NCI-H748 treated with DMSO at 0.1 percent for 48 hours (cell line): ENCODE data around the gene STT3B.
"Not testable (repeated sequence)": the region's sequence is repeated elsewhere in the genome, so short reads cannot be mapped to it uniquely, and the experiment has no call there.

Experiments used
- DNase-seq: peaks from one replicate; lab custom pipeline; 2025; lab: John Stamatoyannopoulos, UW

STT3B gene

DNA sequence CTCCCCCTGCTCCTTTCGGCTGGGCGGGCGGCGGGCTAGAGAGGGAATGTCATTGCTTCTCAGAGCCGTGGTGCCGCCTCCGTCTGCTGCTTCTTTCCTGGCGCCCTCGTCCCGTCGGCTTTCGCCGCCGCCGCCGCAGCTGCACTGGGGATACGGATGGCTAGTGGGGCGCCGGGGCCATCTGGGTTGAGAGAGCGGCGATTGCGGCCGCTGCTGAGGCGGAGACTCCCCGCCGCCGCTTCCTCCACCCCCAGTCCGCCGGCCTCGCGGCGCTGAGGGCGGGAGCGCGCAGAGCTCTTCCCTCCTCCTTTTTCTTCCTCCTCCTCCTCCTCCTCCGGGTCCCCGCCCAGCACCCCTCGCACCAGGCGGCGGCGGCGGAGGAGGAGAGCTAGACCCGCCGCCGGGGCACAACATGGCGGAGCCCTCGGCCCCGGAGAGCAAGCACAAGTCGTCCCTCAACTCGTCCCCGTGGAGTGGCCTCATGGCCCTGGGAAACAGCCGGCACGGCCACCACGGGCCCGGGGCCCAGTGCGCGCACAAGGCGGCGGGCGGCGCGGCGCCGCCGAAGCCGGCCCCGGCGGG lies at the start of gene STT3B:
TSS of gene STT3B (plus strand) at position 339 of the 582 bp plus-strand sequence. CDS start at position 413, 74 bp downstream.
- DNase-seq, result peak; percentile 40

DNA sequence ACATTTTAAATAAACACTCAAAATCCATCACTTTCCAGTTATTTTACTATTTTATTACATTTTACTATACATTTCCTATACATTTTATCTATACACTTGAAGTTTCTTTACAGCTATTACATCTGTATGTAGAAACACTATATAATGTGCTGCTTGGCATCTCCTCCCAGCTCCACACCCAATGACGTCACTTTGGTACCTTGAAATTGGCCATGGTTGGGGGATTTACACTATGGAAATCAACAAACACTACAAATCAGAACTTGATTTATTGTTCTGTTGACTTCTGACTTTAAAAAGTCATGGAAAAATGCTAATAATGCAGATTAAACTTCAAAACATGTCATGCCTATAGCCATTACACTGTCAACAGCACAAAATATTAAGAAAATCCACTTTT lies 48.9 kb upstream of the STT3B start:
- no peak for DNase-seq

DNA sequence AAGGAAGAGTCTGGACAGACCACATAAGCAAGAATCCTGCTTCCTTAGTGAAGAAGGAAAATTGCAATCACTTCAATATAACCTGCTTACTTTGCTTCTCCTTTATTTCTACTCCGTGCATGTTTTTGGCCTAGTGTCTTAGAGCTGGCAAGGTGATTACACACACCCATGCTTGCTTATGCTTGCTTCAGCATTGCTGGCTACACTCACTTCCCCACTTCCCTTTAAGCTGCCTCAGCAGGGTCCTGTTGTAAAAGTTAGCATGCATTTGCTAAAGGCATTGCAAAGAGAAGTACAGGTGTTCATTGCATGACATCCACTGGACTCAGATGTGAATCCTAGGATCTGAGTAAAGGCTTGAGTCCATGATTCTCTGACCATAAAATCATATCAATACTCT lies 47.5 kb upstream of the STT3B start:
- no peak for DNase-seq

DNA sequence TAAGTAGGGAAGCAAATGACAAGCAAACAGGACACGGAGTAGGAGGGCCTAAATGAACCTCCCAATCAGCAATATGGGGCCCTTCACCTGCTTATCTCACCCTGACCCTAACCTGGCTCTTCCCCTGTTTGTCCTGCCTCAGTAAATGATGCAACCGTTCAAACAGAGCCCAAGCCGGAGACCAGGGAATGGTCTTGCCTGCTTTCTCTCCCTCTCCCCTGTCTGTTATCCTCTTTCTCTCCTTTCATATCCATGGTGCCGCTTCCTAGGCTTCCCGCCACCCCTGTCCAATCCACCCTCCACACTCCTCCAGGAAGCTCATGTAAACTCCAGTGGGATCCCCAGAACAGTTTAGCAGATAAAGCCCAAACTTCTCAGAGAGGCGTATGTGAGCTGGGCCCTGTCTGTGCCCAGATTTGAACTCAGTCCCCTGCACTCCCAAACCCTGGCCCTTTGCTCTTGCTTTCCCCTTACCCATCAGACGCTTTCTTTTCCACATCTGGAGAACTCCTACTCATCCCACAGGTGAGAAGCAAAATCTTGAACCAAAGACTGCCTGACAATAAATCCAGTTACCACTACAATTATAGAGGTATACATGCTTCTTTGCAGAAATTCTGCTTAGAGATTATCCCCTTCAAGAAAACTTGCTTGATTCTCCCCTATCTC lies 45.7 kb upstream of the STT3B start:
- DNase-seq, result no peak

DNA sequence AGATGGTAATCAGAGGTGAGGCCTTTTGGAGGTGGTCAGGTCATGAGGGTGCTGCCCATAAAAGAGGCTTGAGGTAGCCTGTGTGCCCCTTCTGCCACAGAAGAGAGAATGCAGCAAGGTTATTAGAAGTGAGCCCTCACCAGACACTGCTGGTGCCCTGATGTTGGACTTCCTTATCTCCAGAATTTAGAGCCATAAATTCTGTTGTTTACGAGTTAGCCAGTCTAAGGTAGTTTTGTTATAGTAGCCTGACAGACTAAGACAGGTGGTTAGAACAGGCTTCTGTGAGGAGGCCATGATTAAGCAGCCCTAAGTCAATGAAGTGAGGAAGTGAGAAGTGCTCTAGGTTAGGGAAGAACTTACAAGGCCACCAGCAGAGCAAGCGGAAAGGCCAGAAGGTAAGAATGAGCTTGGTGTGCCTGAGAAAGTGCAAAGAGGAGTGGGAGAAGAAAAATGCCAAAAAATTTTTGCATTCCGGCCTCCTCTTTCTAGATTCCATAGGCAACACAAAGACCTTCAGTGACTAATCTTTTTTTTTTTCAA lies 44.2 kb upstream of the STT3B start:
- DNase-seq, result no peak

DNA sequence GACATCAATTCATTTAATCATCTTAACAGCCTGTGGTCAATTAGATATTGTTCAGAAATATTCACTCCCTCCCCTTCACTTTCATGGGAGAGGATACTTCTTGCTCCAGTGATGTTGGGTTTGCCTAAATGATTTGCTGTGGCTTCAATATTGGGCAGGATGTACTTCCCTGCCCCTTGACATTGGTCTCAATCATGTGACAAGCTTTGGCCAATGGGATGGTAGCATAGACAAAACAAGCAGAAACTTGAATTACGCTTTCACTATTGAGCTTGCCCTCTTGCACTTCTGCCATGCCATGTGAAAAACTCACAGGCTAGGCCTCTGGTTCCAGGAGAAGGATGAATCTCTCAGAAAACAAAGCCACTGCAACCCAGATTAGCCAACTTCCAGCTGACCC lies 42.2 kb upstream of the STT3B start:
- no peak for DNase-seq

DNA sequence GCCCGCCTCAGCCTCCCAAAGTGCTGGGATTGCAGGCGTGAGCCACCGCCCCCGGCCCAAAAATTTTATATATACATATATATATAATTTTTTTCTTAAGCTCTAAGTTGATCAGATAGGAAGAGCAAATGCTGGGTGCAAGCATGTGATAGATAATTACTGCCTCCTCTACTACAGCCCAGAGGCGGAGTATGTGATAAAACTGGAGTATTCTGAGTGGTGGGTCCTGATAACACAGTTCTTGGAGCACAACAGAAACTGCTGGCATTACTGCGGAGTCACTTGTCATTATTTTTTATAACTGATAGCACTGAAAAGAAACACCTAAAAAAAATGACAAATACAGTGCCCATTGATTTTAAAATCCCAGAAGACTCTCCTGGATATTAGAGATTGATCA lies 41.1 kb upstream of the STT3B start:
- no peak for DNase-seq

DNA sequence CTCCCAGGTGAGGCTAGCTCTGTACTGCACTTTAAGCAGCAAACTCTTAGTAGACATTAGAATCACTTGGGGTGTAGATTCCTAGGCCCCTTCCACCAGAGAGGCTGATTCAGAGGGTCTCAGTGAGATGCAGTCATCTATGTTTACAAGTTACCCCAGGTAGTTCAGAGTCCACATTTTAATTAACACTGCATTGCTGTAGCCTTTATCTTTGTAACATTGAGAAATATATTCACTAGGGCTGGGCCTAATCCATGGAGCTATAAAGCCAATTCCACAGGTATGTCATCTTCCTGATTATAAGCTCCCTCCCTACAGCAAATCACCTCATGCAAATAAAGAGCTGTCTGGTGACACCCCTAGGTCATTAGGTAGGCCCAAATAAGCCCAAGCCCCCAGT lies 39.6 kb upstream of the STT3B start:
- no peak for DNase-seq

DNA sequence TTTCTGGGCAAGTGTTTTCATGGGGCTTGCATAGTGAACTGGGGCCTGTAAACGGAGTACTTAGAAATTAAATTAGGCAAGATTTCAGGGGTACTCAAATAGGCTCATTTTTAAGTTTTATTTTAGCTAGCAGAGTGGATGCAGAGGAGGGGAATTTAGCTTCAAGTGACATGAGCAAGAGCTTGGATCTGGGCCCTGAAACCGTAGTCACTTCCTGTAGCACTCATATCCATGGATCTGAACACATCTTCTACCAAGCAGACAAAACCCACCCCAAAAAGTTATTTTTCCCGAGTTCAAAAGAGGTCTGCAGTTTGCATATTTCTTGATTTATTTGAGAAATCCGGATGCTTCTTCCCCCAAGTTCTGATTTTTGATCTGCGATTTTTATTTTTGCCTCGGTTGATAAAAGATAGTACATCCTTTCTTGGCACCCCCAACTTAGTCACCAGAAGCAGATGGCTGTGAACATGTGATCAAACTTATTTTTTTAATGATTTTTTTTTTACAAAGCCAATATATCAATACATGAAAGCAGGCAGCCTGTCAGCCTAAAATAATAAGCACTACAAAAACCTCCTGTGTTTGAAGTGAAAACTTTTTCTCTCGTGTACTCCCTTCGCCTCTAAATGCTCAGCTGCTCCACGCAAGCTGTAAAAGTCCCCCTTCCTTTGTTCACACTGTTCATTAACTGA lies 36.6 kb upstream of the STT3B start:
- DNase-seq, result no peak

DNA sequence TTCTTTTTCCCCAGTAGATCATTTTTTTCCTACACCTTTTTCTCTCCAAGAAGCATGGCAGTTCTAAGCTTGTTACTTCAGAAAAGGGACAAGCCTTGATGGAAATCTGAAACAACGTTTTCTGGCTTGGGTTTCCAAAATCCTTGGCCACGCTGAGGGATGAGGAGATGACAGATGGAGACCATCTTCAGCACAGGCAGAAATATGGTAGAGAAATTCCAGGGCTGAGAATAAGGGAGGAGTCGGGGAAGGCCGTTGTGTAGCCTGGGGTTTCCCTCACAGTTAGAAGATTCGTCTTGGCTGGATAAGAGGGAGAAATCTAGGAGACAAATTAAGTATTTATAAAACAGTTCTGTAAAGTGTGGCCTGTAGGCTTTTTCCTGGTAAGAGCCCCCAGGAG lies 33.9 kb upstream of the STT3B start:
- no peak for DNase-seq

DNA sequence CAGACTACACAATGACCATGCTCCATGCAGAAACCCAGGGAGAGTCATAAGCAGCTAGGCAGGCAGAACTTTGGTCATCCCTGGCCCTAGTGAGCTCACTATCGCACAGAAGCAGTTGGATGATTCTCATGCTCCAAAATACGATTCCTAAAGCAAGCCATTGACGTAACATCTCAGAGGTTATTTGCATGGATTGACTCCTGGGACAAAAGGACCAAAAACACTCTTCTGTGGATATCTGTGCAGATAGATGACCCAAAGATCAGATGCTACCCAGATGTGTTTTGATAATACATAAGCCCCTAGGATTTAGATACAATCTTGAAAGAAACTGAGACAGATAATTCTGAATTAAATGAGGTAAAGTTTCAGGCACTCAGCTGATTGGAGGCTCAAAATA lies 33.4 kb upstream of the STT3B start:
- no peak for DNase-seq

DNA sequence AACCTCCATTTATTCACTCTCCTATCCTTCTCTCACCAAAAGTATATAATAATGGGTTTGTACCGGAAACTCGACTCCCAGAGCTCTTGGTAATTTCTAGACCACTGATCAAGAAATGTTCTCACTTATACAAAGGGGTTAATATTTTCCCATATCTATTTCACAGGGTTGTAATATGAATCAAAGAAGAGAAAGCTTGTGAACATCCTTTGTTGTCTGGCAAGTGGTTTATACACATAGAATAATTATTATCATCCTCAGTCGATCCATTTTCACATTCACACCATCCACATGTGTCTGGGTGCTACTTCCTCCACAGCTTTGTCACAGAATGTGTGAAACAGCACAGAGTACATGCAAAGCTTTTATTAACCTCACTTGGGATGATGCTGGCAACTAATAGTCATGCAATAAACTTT lies 29.9 kb upstream of the STT3B start:
- DNase-seq, result no peak

DNA sequence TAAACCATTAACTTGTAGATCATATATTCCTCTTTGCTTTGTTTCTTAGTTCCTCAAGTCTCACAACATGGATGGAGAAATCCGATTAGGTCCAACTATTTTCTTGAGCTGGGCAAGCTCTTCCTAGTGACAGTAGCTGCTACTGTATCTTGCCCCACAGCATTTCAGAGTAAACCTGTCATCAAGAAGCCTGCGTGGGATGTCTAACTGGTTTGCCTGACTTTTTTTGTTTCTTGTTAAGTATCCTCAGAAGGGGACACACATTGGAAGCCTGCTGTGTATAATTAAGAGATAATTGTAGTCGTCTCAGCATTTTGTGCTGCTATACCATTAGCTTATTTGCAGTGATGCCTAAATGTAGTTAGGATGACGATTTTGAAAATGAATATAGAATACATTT lies 29.3 kb upstream of the STT3B start:
- DNase-seq, result peak; percentile 2

DNA sequence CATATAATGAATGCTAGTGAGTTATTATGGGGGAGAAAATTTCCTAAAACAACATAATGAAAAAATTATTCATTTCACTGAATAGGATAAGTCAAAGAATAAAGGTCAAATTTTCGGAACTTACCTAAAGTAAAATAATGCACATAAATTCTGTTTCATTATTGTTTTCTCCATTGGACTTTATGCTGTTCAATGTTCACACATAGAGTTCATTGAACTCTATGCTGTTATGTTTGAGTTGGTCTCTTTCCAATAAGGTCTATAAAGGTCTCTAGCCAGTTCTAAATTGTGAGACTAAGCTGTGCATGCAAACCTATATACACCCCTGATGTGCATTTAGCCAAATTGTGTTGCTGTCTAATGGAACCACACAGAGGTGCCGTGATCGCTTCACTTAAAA lies 28.5 kb upstream of the STT3B start:
- DNase-seq, result no peak

DNA sequence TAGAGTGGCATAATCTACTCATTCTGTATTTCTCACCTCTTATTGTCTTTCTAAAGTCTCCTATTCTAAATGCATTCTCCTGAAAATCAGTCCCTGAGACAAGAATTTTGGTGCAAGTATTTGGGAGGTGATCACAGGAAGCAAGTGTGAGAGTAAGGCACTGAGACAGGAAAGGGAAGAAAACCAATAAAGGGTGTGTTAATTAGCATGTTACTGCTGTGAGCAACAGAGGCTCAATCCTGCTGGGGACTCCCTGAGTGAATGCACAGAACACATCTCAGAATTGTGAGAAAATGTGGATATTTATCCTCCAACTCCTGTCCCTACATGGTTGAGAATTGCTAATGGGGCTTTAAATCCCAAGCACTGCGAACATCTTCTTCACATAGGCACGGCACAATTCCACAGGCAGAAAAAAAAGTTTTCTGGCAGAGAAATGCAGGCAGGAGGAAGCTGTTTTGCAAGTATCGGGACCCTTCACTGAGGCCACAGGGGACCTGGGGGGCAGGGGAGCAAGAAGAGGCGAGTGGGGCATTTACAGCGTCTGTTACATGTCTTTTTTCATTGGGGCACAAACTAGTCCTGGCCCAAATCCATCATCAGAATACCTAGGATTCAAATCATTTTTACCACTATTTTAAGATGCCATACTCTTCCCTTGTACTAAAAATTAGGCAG lies 27.2 kb upstream of the STT3B start:
- no peak for DNase-seq

DNA sequence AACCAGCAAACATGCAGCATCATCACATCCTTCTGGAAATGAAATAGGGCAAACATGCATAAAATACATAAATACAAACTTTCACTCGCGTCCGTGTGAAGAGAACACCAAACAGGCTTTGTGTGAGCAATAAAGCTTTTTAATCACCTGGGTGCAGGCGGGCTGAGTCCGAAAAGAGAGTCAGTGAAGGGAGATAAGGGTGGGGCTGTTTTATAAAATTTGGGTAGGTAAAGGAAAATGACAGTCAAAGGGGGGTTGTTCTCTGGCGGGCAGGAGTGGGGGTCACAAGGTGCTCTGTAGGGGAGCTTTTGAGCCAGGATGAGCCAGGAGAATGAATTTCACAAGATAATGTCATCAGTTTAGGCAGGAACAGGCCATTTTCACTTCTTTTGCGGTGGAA lies 26.2 kb upstream of the STT3B start:
- DNase-seq, result not testable (repeated sequence)

DNA sequence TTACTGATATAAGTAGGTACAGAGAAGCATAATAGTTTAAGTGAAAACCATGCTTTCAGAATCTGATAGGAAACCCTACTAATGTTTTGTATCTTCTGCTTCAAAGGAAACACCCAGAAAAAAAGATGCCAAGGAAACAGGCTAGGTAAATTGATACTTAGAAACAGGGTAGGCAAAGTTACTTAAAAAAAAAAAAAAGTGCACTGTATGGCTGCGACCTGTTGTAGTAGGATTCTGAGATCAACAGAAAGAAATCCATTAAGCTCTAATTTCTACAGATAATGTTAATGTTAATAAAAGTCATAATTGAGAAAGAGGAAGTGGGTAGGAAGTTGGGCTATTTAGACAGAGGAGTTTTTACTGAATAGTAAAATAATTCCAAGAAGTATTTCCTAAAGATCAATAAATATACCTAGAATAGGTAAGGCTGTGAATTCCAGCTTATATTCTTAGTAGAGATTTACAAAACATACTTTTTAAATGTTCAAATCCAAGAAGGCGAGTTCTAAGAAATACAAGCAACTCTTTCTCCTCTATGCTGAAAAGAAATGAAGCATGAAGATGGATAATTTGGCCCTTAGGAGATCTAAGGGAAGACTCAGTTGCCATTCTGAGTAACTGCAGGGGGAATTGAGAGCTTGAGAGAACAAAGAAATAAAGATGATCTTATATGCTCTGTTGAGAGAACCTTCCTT lies 24.1 kb upstream of the STT3B start:
- DNase-seq, result no peak

DNA sequence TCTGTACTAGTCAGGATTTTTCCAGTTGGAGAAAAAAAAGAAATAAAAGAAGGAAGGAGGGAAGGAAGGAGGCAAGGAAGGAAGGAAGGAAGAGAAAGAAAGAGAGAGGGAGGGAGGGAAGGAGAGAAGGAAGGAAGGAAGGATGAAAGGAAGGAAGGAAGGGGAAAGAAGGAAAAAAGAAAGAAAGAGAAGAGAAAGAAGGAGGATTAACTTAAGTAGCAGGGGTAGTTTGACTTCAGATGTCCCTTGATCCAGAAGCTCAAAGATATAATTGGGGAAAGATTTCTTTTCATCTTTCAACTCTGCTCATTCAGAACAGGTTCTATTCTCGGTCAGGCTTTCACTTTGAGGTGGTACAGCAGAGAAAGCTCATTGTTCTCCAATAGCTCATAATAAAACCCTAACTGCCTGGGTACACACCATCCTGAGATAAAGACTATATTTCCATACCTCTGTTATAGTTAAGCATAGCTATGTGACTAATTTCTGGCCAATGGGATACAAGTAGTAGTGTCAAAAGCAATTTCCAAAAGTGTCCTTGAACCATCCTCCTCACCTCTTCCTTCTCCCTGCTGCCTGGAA lies 23.5 kb upstream of the STT3B start:
- no peak for DNase-seq

DNA sequence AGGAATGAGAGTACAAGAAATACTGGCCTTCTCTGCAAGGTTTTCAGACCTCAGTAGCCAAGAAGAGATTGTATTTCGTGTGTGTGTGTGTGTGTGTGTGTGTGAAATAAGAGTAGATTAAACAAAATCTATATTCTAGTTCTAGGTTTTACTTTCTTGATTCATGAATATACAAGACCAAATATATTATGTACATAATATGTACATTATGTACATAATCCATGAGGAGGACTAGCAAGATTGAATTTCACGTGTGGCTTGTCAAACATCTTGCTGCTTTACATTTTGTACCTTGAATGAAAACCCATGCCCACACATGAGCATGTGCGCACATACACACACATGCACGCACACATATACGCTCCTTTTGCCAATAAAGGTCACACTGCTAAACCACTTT lies 18.2 kb upstream of the STT3B start:
- no peak for DNase-seq

DNA sequence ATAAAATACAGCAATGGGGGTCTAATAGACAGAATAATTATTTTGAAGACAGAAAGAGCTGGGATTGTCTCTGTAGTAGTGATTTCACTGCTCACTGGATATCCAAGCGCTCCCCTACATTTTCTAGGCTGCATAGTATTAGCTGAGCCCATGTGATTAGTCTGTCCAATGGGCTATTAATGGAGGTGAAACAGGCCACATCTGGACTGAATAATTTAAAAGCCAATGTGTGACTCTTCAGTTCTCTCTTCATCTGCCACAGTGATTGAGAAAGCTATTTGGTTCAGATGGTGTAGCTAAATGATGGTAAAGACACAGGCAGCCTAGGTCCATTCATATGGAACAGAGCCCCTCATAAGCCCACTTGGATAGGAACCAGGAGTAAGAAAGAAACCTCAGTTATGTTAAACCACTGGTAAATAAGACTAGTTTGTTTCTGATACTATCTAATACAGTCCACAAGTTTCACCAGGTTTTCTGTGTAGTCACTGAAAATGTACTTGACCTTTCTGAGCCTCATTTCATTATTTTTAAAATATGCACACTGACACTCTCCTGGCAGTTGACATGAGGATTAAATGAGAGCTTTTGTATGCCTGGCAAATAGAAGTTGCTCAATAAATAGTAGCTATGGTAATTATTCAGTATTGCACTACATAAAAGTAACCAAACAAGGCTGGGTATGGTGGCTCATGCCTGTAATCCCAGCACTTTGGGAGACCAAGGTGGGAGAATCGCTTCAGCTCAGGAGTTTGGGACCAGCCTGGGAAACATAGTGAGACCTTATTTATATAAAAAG lies 17.0 kb upstream of the STT3B start:
- no peak for DNase-seq

DNA sequence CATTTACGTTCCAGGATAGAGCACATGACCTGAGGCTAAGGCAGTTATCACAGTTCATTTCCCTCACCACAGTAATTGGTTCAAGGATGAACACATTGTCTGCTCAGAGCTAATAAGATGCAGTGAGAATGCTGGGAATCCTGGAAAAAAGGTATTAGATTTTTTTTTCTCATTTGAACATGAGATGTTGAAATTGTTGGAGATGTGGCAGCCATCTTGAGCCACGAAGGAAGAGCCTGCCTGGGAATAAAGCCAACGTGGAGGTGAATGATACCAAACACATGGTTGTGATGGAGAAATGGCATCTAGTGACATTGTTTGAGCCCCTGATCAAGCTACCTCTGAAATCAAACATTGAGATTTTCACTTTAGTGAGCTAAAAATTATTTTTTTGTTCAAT lies 16.0 kb upstream of the STT3B start:
- no peak for DNase-seq
